ENCODE measurements around the gene DCLK1.
"Not testable (repeated sequence)": the region's sequence is repeated elsewhere in the genome, so short reads cannot be mapped to it uniquely, and the experiment has no call there.

The DCLK1 gene

GRCh38 chr13:36031490-36031889 lies 99.7 kb downstream of the DCLK1 start:
- DNase-seq = no peak

DNA sequence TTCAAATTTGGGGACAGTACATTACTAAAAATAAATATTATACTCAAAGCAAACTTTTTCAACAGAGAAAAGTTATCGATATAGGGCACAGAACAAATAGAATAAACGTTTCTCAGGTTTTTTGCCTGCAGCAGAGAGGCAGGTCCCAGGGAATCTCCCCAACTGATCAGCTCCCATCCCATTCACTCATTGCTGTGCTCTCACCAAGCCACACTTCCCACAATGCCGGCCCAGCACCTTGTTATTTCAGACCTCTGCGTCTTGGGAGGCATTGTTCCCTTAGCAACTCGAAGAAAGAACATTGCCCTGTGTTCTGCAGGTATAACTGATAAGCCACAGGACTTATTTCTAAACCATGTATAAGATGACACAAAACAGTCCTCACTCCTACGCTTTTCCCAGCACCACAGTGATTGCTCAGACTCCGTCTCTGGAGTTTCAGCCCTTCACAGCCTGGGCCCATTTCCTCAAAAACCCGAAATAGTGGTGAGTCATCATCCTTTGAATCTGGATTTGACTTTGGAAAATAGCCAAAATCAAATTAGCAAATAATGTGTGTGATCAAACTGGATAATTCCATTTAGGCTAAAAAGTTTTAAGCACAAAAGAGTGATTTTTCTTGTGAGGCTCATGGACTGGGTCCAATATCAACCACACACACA lies 100.4 kb downstream of the DCLK1 start:
- no peak for DNase-seq

- no peak for DNase-seq
Observed at GRCh38 chr13:36029166-36029565, 102.0 kb downstream of the DCLK1 start.

DNA sequence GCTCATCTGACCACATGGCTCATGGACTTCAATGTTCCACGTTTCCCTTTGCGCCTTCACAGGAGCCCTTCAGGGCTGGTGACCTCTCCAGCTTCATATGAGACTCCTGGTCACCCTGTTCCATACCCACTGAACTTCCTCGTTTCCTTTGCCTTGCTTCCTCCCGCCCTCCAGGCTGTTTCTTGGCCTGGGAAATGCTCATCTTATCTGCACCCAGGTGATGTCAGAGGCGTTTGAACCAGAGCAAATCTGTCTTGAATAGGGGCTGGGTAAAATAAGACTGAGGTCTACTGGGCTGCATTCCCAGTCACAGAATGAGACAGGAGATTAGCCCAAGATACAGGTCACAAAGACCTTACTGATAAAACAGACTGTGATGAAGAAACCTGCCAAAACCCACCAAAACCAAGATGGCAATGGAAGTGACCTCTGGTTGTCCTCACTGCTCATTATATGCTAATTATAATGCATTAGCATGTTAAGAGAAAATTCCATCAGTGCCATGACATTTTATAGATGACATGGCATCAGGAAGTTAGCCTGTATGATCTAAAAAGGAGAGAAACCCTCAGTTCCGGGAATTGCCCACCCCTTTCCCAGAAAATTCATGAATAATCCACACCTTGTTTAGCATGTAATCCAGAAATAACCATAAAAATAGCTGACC lies 102.7 kb downstream of the DCLK1 start:
- no peak for DNase-seq

- DNase-seq = no peak
Observed at GRCh38 chr13:36026531-36026930, 104.7 kb downstream of the DCLK1 start.

GRCh38 chr13:36014763-36015162 lies 116.4 kb downstream of the DCLK1 start:
- DNase-seq = no peak

GRCh38 chr13:36006894-36007675 lies 124.1 kb downstream of the DCLK1 start:
- no peak for DNase-seq

GRCh38 chr13:36006347-36006746 lies 124.8 kb downstream of the DCLK1 start:
- no peak for DNase-seq

DNA sequence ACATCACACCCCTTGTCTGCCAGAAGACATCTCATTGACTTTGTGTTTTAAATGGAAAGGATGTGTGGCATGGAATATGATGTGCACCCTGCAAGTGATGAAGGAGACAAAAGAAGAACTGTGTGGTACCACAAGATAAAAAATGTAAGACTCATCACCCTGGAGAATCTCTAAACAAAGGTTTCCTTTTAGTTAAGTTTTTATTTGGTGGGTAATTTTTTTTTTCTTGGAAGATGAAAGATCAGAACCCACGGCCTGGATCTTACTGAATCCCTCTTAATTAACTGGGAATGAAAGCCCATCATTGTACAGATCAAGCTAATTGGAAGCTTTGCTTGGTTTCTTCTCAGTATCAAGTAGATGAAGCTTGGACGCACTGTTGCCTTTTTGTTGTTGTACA lies 129.6 kb downstream of the DCLK1 start:
- no peak for DNase-seq

- no peak for DNase-seq
Observed at GRCh38 chr13:36000028-36000427, 131.2 kb downstream of the DCLK1 start.

DNA sequence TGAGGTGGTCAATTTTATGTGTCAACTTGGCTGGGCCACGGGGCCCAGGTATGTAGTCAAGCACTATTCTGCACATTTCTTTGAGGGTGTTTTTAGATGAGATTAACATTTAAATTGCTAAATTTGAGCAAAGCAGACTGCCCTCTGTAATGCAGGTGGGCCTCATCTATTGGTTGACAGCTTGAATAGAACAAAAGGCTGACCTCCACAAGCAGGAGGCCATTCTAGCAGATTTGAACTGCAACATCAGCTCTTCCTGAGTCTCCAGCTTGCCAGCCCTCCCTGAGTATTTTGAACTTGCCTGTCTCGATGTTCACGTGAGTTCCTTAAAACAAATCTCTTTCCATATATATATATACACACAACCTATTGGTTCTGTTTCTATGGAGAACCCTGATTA lies 134.8 kb downstream of the DCLK1 start:
- no peak for DNase-seq

- no peak for DNase-seq
Observed at GRCh38 chr13:35995136-35995535, 136.0 kb downstream of the DCLK1 start.

DNA sequence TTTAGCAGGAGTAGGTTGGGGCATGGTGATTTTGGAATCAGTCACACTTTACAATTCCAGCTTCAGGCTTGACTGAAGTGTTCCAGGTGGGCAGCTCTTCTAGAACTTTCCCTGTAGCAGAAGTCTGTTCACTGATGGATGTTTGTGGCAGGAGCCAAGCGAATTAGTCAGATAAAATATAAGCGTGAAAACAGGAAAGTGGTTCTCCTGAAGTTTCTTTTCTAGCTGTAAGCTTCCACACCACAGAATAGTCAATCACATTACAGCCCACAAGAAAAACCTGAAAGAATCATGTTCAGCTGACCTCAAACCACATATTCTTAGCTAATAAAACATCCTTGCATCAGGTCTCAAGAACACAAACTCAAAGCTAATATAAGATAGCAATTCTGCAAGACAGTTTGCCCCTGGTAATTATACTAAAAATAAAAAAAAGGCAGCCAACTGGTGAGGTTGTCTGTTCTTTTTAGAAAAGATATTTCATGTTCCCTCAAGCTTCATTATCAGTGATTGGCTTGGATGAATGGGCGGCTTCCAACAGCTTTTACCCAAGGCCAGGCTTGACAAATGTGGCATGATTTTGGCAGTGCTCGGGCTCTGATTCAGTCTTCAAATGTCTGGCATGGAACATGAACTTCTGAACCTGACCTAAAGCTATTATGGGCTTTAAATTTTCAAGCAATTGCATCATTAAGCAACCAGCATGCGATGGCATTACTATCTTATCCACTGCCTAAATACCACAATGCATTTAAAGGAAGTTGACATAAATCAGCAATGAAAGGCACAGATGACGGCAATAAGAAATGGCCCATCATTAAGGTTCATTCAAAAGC lies 136.8 kb downstream of the DCLK1 start:
- no peak for DNase-seq

DNA sequence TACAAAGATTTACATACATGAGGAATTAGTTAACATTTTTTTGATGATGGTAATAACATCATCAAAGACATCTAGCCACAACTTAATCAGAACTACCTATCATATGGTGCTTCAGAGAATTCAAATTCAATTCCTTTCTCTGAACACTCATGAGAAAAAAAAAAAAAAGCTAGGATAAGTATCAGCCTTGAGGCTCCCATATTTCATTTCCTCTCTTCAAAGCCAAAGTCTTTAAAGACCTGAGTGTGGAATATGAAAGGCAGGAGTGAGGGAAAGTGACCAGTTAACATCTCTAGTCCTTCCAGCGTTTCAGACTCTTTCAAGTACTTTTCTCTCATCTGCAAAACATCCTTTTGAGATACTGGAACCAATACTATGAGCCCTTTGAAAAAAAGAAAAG lies 137.5 kb downstream of the DCLK1 start:
- DNase-seq = no peak

GRCh38 chr13:35992964-35993363 lies 138.2 kb downstream of the DCLK1 start:
- DNase-seq = no peak

DNA sequence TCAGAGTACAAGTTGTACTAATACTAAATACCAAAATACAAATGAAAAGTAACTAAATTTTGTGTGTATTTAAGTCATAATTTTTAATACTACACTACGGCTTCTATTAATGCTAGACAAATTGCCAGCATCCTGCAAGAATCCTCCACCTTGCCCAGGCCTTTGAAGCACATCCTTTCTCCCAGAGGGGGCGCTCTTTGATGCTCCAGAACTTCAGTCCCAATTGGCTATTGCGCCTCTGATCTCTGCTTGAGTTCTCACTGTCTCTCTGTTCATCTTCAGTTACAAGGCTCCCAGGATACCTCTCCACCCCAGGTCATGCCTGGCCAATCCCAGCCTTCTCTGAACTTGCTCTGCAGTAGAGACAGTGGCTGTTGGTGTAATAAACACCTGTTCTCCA lies 141.0 kb downstream of the DCLK1 start:
- no peak for DNase-seq

GRCh38 chr13:35988648-35989081 lies 142.5 kb downstream of the DCLK1 start:
- no peak for DNase-seq

- DNase-seq = no peak
Observed at GRCh38 chr13:35987572-35988513, 143.3 kb downstream of the DCLK1 start.

GRCh38 chr13:35984776-35985453 lies 146.3 kb downstream of the DCLK1 start:
- DNase-seq = no peak

- DNase-seq = no peak
Observed at GRCh38 chr13:35984287-35984686, 146.9 kb downstream of the DCLK1 start.

DNA sequence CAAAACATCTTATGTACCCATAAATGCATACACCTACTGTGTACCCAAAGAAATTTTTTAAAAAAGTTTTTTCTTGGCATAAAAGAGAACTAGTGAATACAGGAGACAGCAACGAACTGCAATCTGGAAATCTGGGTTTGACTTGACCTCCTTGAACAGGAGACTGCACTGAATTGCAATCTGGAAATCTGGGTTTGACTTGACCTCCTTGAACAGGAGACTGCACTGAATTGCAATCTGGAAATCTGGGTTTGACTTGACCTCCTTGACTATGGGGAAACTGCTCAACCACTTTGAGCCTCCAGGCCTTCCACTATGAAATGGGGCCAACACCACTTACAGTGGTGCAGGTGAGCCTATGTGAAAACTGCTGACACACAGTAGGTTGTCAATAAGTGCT lies 147.5 kb downstream of the DCLK1 start:
- DNase-seq = not testable (repeated sequence)

Data from SIG-M5 (cell line).